GM12878 (cell line): Measurements from ENCODE around the gene GAR1. TPM values are rescaled to one million over a fixed set of nuclear protein-coding genes. Genes with fewer than 3 reads are reported as not detected.

Experiments
- ATAC-seq: fragments of 200-7000 bp; cut with Tn5 transposase; 3 replicates; pipeline ENCODE4 v1.9.1; 2020; ENCODE audit warnings: mild to moderate bottlenecking, moderate library complexity
- BruUV-seq: library from RNA; stranded (reverse); fragments of 400-500 nt; replicated peaks from 2 replicates; lab custom pipeline; 2021; lab: Mats Ljungman, UMichigan
- CTCF ChIA-PET: fragments of 300-600 bp; sonication (Branson Sonifier 250); formaldehyde crosslinking; extraction: SDS; loops from one replicate; lab custom pipeline; 2021; ENCODE audit warnings: inconsistent platforms; lab: Yijun Ruan, JAX
- POLR2A ChIA-PET: fragments of 350-600 bp; formaldehyde crosslinking; extraction: SDS; loops from one replicate; lab custom pipeline; 2021; ENCODE audit warnings: inconsistent platforms; lab: Charles Lee
- RAD21 ChIA-PET: fragments of 300-600 bp; sonication (Branson Sonifier 250); formaldehyde crosslinking; loops from one replicate; lab custom pipeline; 2023; ENCODE audit warnings: antibody characterized with exemption; ENCODE audit not compliant: unreplicated experiment; lab: Charles Lee
- SMC1A ChIA-PET: fragments of 300-600 bp; sonication (Branson Sonifier 250); formaldehyde crosslinking; loops from one replicate; lab custom pipeline; 2023; ENCODE audit not compliant: unreplicated experiment, uncharacterized antibody; lab: Charles Lee
- DNase-seq: peaks from one replicate; pipeline ENCODE4 v3.0.0-alpha.2; 2011; ENCODE audit warnings: low read depth, low spot score
- FAIRE-seq: peaks from 3 replicates; lab custom pipeline; 2011; peaks lifted over from hg19 to GRCh38; lab: Jason Lieb, UNC
- H2AFZ ChIP-seq: 2 replicates; pipeline ENCODE4 v1.6.0; 2011; ENCODE audit warnings: low read depth, low read length, control low read depth; ENCODE audit not compliant: control insufficient read depth
- H3K27ac ChIP-seq: 2 replicates; pipeline ENCODE4 v1.5.1; 2011; ENCODE audit warnings: control low read depth; ENCODE audit not compliant: control insufficient read depth, insufficient read depth
- H3K27me3 ChIP-seq, 2 experiments: replicated peaks in 1 of 2; 2 replicates each; pipeline versions ENCODE4 v1.6.0 to v1.6.1; 2011; ENCODE audit warnings: low read length in 1 of 2; ENCODE audit not compliant: control insufficient read depth in 2 of 2, insufficient read depth in 2 of 2
- H3K36me3 ChIP-seq, 2 experiments: 2 replicates each; pipeline ENCODE4 v1.5.1; 2011; ENCODE audit warnings: low read length in 1 of 2; ENCODE audit not compliant: control insufficient read depth in 2 of 2, insufficient read depth in 2 of 2
- H3K4me1 ChIP-seq: 2 replicates; pipeline ENCODE4 v1.6.1; 2011; ENCODE audit warnings: mild to moderate bottlenecking, low read length, moderate library complexity, mixed read lengths; ENCODE audit not compliant: control insufficient read depth, insufficient read depth
- H3K4me2 ChIP-seq: 2 replicates; pipeline ENCODE4 v1.6.0; 2011; ENCODE audit warnings: control low read depth; ENCODE audit not compliant: control insufficient read depth, insufficient read depth
- H3K4me3 ChIP-seq: fragments of 200-600 bp; sonication (generic); 2 replicates; pipeline ENCODE4 v1.5.1; 2016
- H3K79me2 ChIP-seq: 2 replicates; pipeline ENCODE4 v1.6.0; 2011; ENCODE audit warnings: low read length; ENCODE audit not compliant: control insufficient read depth, insufficient read depth
- H3K9ac ChIP-seq: 2 replicates; pipeline ENCODE4 v1.8.0; 2011; ENCODE audit warnings: low read length, control low read depth, mixed read lengths; ENCODE audit not compliant: control insufficient read depth, insufficient read depth
- H3K9me3 ChIP-seq: replicated peaks from 3 replicates; pipeline ENCODE4 v1.5.1; 2011; ENCODE audit warnings: mild to moderate bottlenecking, low read length; ENCODE audit not compliant: control insufficient read depth, insufficient read depth
- H4K20me1 ChIP-seq: 2 replicates; pipeline ENCODE4 v1.6.0; 2011; ENCODE audit not compliant: control insufficient read depth, insufficient read depth
- CTCF ChIP-seq, 3 experiments: IDR thresholded peaks in 2 of 3; conservative IDR thresholded peaks in 1 of 3; 2 replicates each; pipeline ENCODE4 v1.5.1; 2011; ENCODE audit warnings: low read depth in 3 of 3, low read length in 3 of 3, mild to moderate bottlenecking in 3 of 3, control low read depth in 2 of 3, moderate library complexity in 2 of 3, inconsistent platforms in 1 of 3, mixed read lengths in 1 of 3; ENCODE audit not compliant: control insufficient read depth in 2 of 3, insufficient read depth in 1 of 3; ENCODE audit errors: extremely low read depth in 1 of 3
- MYC ChIP-seq: IDR thresholded peaks from 2 replicates; pipeline ENCODE4 v1.6.1; 2011; ENCODE audit warnings: mild to moderate bottlenecking, low read length, moderate library complexity, inconsistent platforms; ENCODE audit not compliant: insufficient read depth, insufficient replicate concordance, insufficient read length, severe bottlenecking
- RAD21 ChIP-seq: IDR thresholded peaks from 2 replicates; pipeline ENCODE4 v1.6.1; 2011; ENCODE audit warnings: mild to moderate bottlenecking, low read depth, low read length, moderate library complexity; ENCODE audit not compliant: insufficient read depth
- RELB ChIP-seq: fragments of 450-650 bp; IDR thresholded peaks from 2 replicates; pipeline ENCODE4 v1.6.1; 2017; ENCODE audit warnings: low read depth, mild to moderate bottlenecking, moderate library complexity
- SMC3 ChIP-seq: IDR thresholded peaks from 2 replicates; pipeline ENCODE4 v1.6.1; 2011; ENCODE audit warnings: low read length, improper control_type of control experiment, borderline replicate concordance
- YY1 ChIP-seq: IDR thresholded peaks from 2 replicates; pipeline ENCODE4 v1.6.1; 2011; ENCODE audit warnings: low read depth, mild to moderate bottlenecking, low read length
- ZNF592 ChIP-seq: fragments of 450-650 bp; IDR thresholded peaks from 2 replicates; pipeline ENCODE4 v1.6.1; 2017; ENCODE audit warnings: mild to moderate bottlenecking, moderate library complexity
- WGBS: methylation state at CpG from one replicate; pipeline ENCODE4 v1.1.6; 2016; ENCODE audit warnings: low lambda C conversion rate; ENCODE audit not compliant: insufficient replicate concordance, insufficient coverage; ENCODE audit errors: missing lambda C conversion rate; 5-methylcytosine and 5-hydroxymethylcytosine counted together
- in situ Hi-C: fragments of 300-500 bp; cut with MboI; formaldehyde crosslinking; loops from 9 replicates; pipeline ENCODE4 v1.14.3; 2018; ENCODE audit warnings: mixed read lengths
- intact Hi-C: fragments of 100-400 bp; cut with micrococcal nuclease; formaldehyde crosslinking; loops from one replicate; pipeline ENCODE4 v1.14.2; 2022; ENCODE audit not compliant: unreplicated experiment
- polyA plus RNA-seq, 11 experiments: library from polyadenylated mRNA; depleted of rRNA in 4 of 11; unstranded in 6 of 11; stranded (reverse) in 5 of 11; fragments of >200 nt; fragmentation: Nextera tagmentation in 4 of 11; fragmentation: Illumina TruSeq in 1 of 11; extraction: Ambion mirVana in 4 of 11; extraction: Trizol in 1 of 11; gene quantifications; 1 replicate in 1 of 11; 2 replicates in 10 of 11; pipeline versions ENCODE4 v1.2.1 to v1.2.3, GENCODE V29; 2011 to 2016; ENCODE audit warnings: inconsistent platforms in 2 of 11, missing spikeins in 2 of 11, low read depth in 1 of 11
- total RNA-seq, 4 experiments: library from RNA; depleted of rRNA in 3 of 4; stranded (reverse); fragments of >200 nt in 3 of 4; fragmentation: Illumina TruSeq in 1 of 4; extraction: Trizol in 1 of 4; gene quantifications; 2 replicates each; pipeline versions ENCODE4 v1.2.1 to v1.2.3, GENCODE V29; 2013 to 2021

The GAR1 gene
- total and polyA plus RNA-seq, 10 of the 15 experiments (the other 5 are each of a cell fraction or from before 2014, with no cell fraction given) = 11.7 to 76.3 (median 29.8) TPM

- no peak for TF ChIP-seq RELB
- no peak for TF ChIP-seq MYC
These were observed 13.7 kb upstream of the GAR1 start, which contains the start of gene CFI (continued) for GRCh38 chr4:109801895-109802319.

GRCh38 chr4:109803924-109804571, 11.5 kb upstream of the GAR1 start:
- H3K9ac ChIP-seq = no peak overlapping the region
- SMC1A ChIA-PET = interaction anchor here (0.7 to 1.5 kb wide), 11 partner anchors 23 to 385 kb away, joined by 3 to 9 read pairs (median 4); partner anchors contain the start of gene SEC24B
- H3K4me3 ChIP-seq = no peak overlapping the region
- H3K79me2 ChIP-seq = no peaks in the 10 kb centered on the region
- H4K20me1 ChIP-seq = no peaks in the 10 kb centered on the region
- intact Hi-C loops = loop anchor here (1.0 kb wide), 2 partner anchors 102 to 382 kb away; no protein-coding TSS in a partner anchor
- CTCF ChIA-PET = interaction anchor here (0.6 to 2.1 kb wide), 19 partner anchors 13 to 386 kb away, joined by 3 to 7 read pairs (median 4); partner anchors contain the start of gene CASP6
- FAIRE-seq (peak; percentile 27), DNase-seq (peak; percentile 7), ATAC-seq (peak; percentile 94)
- H3K36me3 ChIP-seq = no peaks in the 10 kb centered on the region
- H3K9me3 ChIP-seq = no peaks in the 10 kb centered on the region
- H3K4me1 ChIP-seq = no peaks in the 10 kb centered on the region
- no TSS peak for BruUV-seq
- POLR2A ChIA-PET = interaction anchor here (0.5 kb wide), 1 partner anchor 244 kb away, joined by 3 read pairs; no protein-coding TSS in a partner anchor
- H3K27ac ChIP-seq = no peak overlapping the region
- no peak overlapping the region for H2AFZ ChIP-seq
- H3K27me3 ChIP-seq = peaks cover 0 to 2% of the 10 kb centered on the region in 2 experiments; a peak in 1 of 4 replicates
- RAD21 ChIA-PET = interaction anchor here (0.8 to 1.3 kb wide), 7 partner anchors 23 to 381 kb away, joined by 3 to 6 read pairs (median 3); partner anchors contain the start of genes CASP6 and MCUB
- no peak overlapping the region for H3K4me2 ChIP-seq
- in situ Hi-C loops = no loop called here
- TF ChIP-seq SMC3 (peak; percentile 68; the same call in 1 of the 2 replicates), RAD21 (peak; percentile 70), ZNF592 (no peak), YY1 (0 out of 2 replicates have a peak, but pooled peaks have one; percentile 20), CTCF (IDR thresholded peaks at IDR 0.05 in 2 of 3, conservative IDR thresholded peaks at IDR 0.05 in 1 of 3; ENCODE audit: control insufficient read depth in 2 of 3, extremely low read depth in 1 of 3, insufficient read depth in 1 of 3, low read depth in 3 of 3, low read length in 3 of 3) (peak; percentile 50 to 67 (median 53); a peak in 5 of 6 replicates)
- 0% methylated on average over 4 of the region's 4 CpGs for WGBS
